Lower leg skin (tissue), 3 donors: ENCODE results near the gene GRIP2.

Experiments
- POLR2A ChIP-seq, 2 donors: fragments of 450-650 bp; IDR thresholded peaks; one replicate each; pipeline ENCODE4 v1.6.1; 2016 to 2017; ENCODE audit warnings: antibody characterized with exemption in 2 of 2, mild to moderate bottlenecking in 1 of 2, moderate library complexity in 1 of 2
- TF ChIP-seq, protein P1 (sequence below), 3 donors: fragments of 450-650 bp; IDR thresholded peaks; one replicate each; pipeline ENCODE4 v1.5.1; 2016; ENCODE audit warnings: antibody characterized with exemption in 3 of 3, mild to moderate bottlenecking in 3 of 3, moderate library complexity in 2 of 3

GRCh38 chr3:14441240-14441919, 98.8 kb downstream of the GRIP2 start:
- TF ChIP-seq, protein P1, sequence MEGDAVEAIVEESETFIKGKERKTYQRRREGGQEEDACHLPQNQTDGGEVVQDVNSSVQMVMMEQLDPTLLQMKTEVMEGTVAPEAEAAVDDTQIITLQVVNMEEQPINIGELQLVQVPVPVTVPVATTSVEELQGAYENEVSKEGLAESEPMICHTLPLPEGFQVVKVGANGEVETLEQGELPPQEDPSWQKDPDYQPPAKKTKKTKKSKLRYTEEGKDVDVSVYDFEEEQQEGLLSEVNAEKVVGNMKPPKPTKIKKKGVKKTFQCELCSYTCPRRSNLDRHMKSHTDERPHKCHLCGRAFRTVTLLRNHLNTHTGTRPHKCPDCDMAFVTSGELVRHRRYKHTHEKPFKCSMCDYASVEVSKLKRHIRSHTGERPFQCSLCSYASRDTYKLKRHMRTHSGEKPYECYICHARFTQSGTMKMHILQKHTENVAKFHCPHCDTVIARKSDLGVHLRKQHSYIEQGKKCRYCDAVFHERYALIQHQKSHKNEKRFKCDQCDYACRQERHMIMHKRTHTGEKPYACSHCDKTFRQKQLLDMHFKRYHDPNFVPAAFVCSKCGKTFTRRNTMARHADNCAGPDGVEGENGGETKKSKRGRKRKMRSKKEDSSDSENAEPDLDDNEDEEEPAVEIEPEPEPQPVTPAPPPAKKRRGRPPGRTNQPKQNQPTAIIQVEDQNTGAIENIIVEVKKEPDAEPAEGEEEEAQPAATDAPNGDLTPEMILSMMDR (IDR thresholded peaks at IDR 0.05), result no peak
- TF ChIP-seq POLR2A (IDR thresholded peaks at IDR 0.05), result no peak
